ENCODE results near the gene AP2A1. TPM values are rescaled to one million over a fixed set of nuclear protein-coding genes. Genes with fewer than 3 reads are reported as not detected.

AP2A1 gene
- total and polyA plus RNA-seq, 4 donors: 20.1 to 123 (median 57.5) TPM

DNA sequence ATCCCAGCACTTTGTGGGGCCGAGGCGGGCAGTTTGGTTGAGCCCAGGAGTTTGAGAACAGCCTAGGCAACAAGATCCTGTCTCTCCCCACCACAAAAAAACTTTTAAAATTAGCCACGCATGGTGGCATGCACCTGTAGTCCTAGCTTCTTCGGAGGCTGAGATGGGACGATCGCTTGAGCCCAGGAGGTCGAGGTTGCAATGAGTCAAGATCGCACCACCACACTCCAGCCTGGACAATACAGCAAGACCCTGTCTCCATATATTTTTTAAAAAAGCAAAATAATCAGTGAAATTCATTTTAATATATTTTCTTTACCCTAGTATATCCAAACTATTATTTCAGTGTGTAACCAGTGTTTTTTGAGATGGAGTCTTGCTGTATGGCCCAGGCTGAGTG, 8.2 kb downstream of the AP2A1 start:
- H3K4me3 ChIP-seq (ENCODE audit: low read depth in 1 of 3, low read length in 3 of 3): no peak overlapping the region
- no peaks in the 10 kb centered on the region for H3K9me3 ChIP-seq (ENCODE audit: control insufficient read depth in 4 of 4, low read length in 3 of 4)
- H3K27ac ChIP-seq (ENCODE audit: low read depth in 1 of 2, low read length in 2 of 2): no peak overlapping the region
- peaks cover 0 to 3% (median 0%) of the 10 kb centered on the region in 4 donors for H3K36me3 ChIP-seq (ENCODE audit: control insufficient read depth in 4 of 4, insufficient read depth in 3 of 4, low read depth in 1 of 4, low read length in 3 of 4)
- H3K27me3 ChIP-seq (ENCODE audit: control insufficient read depth in 4 of 4, insufficient read depth in 4 of 4, low read length in 3 of 4): no peaks in the 10 kb centered on the region
- TF ChIP-seq GABPA (IDR thresholded peaks at IDR 0.05 in 1 of 2, conservative IDR thresholded peaks at IDR 0.05 in 1 of 2) (no peak), YY1 (IDR thresholded peaks at IDR 0.05) (no peak), RXRA (IDR thresholded peaks at IDR 0.05) (no peak), TAF1 (conservative IDR thresholded peaks at IDR 0.05) (no peak), SP1 (IDR thresholded peaks at IDR 0.05) (no peak), FOXA1 (IDR thresholded peaks at IDR 0.05) (no peak)
- TF ChIP-seq, protein P1, sequence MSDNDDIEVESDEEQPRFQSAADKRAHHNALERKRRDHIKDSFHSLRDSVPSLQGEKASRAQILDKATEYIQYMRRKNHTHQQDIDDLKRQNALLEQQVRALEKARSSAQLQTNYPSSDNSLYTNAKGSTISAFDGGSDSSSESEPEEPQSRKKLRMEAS (IDR thresholded peaks at IDR 0.05): no peak
- TF ChIP-seq, protein P2, sequence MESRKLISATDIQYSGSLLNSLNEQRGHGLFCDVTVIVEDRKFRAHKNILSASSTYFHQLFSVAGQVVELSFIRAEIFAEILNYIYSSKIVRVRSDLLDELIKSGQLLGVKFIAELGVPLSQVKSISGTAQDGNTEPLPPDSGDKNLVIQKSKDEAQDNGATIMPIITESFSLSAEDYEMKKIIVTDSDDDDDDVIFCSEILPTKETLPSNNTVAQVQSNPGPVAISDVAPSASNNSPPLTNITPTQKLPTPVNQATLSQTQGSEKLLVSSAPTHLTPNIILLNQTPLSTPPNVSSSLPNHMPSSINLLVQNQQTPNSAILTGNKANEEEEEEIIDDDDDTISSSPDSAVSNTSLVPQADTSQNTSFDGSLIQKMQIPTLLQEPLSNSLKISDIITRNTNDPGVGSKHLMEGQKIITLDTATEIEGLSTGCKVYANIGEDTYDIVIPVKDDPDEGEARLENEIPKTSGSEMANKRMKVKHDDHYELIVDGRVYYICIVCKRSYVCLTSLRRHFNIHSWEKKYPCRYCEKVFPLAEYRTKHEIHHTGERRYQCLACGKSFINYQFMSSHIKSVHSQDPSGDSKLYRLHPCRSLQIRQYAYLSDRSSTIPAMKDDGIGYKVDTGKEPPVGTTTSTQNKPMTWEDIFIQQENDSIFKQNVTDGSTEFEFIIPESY (IDR thresholded peaks at IDR 0.05): no peak
- TF ChIP-seq, protein P3, sequence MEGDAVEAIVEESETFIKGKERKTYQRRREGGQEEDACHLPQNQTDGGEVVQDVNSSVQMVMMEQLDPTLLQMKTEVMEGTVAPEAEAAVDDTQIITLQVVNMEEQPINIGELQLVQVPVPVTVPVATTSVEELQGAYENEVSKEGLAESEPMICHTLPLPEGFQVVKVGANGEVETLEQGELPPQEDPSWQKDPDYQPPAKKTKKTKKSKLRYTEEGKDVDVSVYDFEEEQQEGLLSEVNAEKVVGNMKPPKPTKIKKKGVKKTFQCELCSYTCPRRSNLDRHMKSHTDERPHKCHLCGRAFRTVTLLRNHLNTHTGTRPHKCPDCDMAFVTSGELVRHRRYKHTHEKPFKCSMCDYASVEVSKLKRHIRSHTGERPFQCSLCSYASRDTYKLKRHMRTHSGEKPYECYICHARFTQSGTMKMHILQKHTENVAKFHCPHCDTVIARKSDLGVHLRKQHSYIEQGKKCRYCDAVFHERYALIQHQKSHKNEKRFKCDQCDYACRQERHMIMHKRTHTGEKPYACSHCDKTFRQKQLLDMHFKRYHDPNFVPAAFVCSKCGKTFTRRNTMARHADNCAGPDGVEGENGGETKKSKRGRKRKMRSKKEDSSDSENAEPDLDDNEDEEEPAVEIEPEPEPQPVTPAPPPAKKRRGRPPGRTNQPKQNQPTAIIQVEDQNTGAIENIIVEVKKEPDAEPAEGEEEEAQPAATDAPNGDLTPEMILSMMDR (IDR thresholded peaks at IDR 0.05; ENCODE audit: low read depth, low read length, missing input control): no peak
- DNase-seq (ENCODE audit: low spot score): no peak
- WGBS: 96% methylated on average over 8 of the region's 8 CpGs
- H3K9ac ChIP-seq (ENCODE audit: low read depth in 1 of 2, low read length in 2 of 2): no peak overlapping the region
- peaks cover 0 to 6% (median 2%) of the 10 kb centered on the region in 4 donors for H3K4me1 ChIP-seq (ENCODE audit: control insufficient read depth in 4 of 4, insufficient read depth in 4 of 4, low read length in 3 of 4)

DNA sequence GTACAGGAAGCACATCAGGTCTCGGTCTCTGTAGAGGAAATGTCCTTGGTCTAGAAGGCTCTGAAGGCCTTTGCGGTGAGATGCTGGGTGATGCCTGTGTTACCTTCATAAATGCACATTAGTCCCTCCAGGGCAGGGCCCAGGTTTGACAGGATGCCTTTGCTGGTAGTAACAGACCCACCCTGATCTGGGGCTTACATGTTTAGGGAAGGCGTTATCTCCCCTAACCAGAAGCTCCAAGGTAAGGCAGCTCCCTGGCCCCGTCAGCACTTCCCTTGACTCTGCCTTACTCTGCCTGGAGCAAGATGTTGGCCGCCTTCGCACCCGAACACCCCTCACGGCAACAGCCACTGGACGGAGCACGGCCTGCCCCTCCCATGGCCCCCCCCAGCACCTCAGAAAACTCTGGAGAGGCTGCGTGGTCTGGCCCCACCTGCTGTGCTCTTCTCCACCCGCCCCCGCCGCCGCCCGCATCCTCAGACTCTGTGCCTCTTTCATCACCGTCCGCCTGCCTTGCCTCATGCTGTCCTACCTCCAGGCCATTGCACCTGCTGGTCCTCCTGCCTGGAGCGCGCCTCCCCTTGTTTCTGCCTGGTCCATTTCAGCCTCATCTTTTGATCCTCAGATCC, 9.1 kb downstream of the AP2A1 start:
- TF ChIP-seq RXRA (IDR thresholded peaks at IDR 0.05): no peak
- TF ChIP-seq, protein P4, sequence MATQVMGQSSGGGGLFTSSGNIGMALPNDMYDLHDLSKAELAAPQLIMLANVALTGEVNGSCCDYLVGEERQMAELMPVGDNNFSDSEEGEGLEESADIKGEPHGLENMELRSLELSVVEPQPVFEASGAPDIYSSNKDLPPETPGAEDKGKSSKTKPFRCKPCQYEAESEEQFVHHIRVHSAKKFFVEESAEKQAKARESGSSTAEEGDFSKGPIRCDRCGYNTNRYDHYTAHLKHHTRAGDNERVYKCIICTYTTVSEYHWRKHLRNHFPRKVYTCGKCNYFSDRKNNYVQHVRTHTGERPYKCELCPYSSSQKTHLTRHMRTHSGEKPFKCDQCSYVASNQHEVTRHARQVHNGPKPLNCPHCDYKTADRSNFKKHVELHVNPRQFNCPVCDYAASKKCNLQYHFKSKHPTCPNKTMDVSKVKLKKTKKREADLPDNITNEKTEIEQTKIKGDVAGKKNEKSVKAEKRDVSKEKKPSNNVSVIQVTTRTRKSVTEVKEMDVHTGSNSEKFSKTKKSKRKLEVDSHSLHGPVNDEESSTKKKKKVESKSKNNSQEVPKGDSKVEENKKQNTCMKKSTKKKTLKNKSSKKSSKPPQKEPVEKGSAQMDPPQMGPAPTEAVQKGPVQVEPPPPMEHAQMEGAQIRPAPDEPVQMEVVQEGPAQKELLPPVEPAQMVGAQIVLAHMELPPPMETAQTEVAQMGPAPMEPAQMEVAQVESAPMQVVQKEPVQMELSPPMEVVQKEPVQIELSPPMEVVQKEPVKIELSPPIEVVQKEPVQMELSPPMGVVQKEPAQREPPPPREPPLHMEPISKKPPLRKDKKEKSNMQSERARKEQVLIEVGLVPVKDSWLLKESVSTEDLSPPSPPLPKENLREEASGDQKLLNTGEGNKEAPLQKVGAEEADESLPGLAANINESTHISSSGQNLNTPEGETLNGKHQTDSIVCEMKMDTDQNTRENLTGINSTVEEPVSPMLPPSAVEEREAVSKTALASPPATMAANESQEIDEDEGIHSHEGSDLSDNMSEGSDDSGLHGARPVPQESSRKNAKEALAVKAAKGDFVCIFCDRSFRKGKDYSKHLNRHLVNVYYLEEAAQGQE (IDR thresholded peaks at IDR 0.05): no peak
- TF ChIP-seq FOXA1 (IDR thresholded peaks at IDR 0.05): no peak
- TF ChIP-seq NR2F2 (IDR thresholded peaks at IDR 0.05): no peak
- TF ChIP-seq EGR1 (IDR thresholded peaks at IDR 0.05; ENCODE audit: low read depth in 2 of 2): no peak
- no peak for TF ChIP-seq FOXA2 (IDR thresholded peaks at IDR 0.05)
- no peak for TF ChIP-seq YY1 (IDR thresholded peaks at IDR 0.05)
- TF ChIP-seq, protein P1 (IDR thresholded peaks at IDR 0.05): no peak
- no peak for TF ChIP-seq TAF1 (conservative IDR thresholded peaks at IDR 0.05)
- TF ChIP-seq, protein P5, sequence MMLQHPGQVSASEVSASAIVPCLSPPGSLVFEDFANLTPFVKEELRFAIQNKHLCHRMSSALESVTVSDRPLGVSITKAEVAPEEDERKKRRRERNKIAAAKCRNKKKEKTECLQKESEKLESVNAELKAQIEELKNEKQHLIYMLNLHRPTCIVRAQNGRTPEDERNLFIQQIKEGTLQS (IDR thresholded peaks at IDR 0.05): no peak
- no peak for TF ChIP-seq SP1 (IDR thresholded peaks at IDR 0.05)
- no peak overlapping the region for H3K4me3 ChIP-seq (ENCODE audit: low read depth in 1 of 3, low read length in 3 of 3)
- H3K27me3 ChIP-seq (ENCODE audit: control insufficient read depth in 4 of 4, insufficient read depth in 4 of 4, low read length in 3 of 4): no peaks in the 10 kb centered on the region
- peak; percentile 80 for DNase-seq (ENCODE audit: low spot score)
- H3K27ac ChIP-seq (ENCODE audit: low read depth in 1 of 2, low read length in 2 of 2): no peak overlapping the region
- 96% methylated on average over 20 of the region's 20 CpGs for WGBS
- H3K9ac ChIP-seq (ENCODE audit: low read depth in 1 of 2, low read length in 2 of 2): no peak overlapping the region
- no peaks in the 10 kb centered on the region for H3K9me3 ChIP-seq (ENCODE audit: control insufficient read depth in 4 of 4, low read length in 3 of 4)
- H3K36me3 ChIP-seq (ENCODE audit: control insufficient read depth in 4 of 4, insufficient read depth in 3 of 4, low read depth in 1 of 4, low read length in 3 of 4): peaks cover 0 to 3% (median 0%) of the 10 kb centered on the region in 4 donors
- peaks cover 0 to 6% (median 2%) of the 10 kb centered on the region in 4 donors for H3K4me1 ChIP-seq (ENCODE audit: control insufficient read depth in 4 of 4, insufficient read depth in 4 of 4, low read length in 3 of 4)

All from liver (tissue), 9 donors.